ENCODE measurements around the gene CNTD1.

The CNTD1 gene

GRCh38 chr17:42803074-42803883 lies 4.6 kb downstream of the CNTD1 start:
- H3K4me2 ChIP-seq (ENCODE audit: insufficient read depth, low read length) = no peak overlapping the region
- TF ChIP-seq, protein P1, sequence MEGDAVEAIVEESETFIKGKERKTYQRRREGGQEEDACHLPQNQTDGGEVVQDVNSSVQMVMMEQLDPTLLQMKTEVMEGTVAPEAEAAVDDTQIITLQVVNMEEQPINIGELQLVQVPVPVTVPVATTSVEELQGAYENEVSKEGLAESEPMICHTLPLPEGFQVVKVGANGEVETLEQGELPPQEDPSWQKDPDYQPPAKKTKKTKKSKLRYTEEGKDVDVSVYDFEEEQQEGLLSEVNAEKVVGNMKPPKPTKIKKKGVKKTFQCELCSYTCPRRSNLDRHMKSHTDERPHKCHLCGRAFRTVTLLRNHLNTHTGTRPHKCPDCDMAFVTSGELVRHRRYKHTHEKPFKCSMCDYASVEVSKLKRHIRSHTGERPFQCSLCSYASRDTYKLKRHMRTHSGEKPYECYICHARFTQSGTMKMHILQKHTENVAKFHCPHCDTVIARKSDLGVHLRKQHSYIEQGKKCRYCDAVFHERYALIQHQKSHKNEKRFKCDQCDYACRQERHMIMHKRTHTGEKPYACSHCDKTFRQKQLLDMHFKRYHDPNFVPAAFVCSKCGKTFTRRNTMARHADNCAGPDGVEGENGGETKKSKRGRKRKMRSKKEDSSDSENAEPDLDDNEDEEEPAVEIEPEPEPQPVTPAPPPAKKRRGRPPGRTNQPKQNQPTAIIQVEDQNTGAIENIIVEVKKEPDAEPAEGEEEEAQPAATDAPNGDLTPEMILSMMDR (IDR thresholded peaks at IDR 0.05; ENCODE audit: borderline replicate concordance, extremely low read depth, low read length, poor library complexity, severe bottlenecking) = no peak
- no peak for TF ChIP-seq EZH2 (IDR thresholded peaks at IDR 0.05; ENCODE audit: borderline replicate concordance, low read depth, low read length, severe bottlenecking)

GRCh38 chr17:42804918-42805367 lies 6.3 kb downstream of the CNTD1 start:
- H3K36me3 ChIP-seq (ENCODE audit: insufficient read depth, low read length) = peaks cover 5% of the 10 kb centered on the region; the same call in 1 of the 2 replicates
- H3K9me3 ChIP-seq (ENCODE audit: insufficient read depth, low read length, severe bottlenecking) = no peaks in the 10 kb centered on the region
- no peak overlapping the region for H3K27ac ChIP-seq (ENCODE audit: low read length)
- DNase-seq (no peak), ATAC-seq (ENCODE audit: insufficient read depth, low read depth) (no peak)
- H3K27me3 ChIP-seq (ENCODE audit: insufficient read depth, low read length, poor library complexity) = no peaks in the 10 kb centered on the region
- TF ChIP-seq EZH2 (IDR thresholded peaks at IDR 0.05; ENCODE audit: borderline replicate concordance, low read depth, low read length, severe bottlenecking) = no peak
- TF ChIP-seq, protein P1 (IDR thresholded peaks at IDR 0.05; ENCODE audit: borderline replicate concordance, extremely low read depth, low read length, poor library complexity, severe bottlenecking) = no peak
- no peak overlapping the region for H2AFZ ChIP-seq (ENCODE audit: low read depth, low read length)
- no peak overlapping the region for H3K9ac ChIP-seq (ENCODE audit: low read depth, low read length)
- no peaks in the 10 kb centered on the region for H4K20me1 ChIP-seq (ENCODE audit: insufficient read depth, low read length)
- no peak overlapping the region for H3K4me3 ChIP-seq (ENCODE audit: low read depth in 1 of 2, low read length in 2 of 2)
- H3K4me2 ChIP-seq (ENCODE audit: insufficient read depth, low read length) = no peak overlapping the region
- no peaks in the 10 kb centered on the region for H3K4me1 ChIP-seq (ENCODE audit: insufficient read depth, low read length)
- no peaks in the 10 kb centered on the region for H3K79me2 ChIP-seq (ENCODE audit: insufficient read depth, low read length)

More at GRCh38 chr17:42803074-42803883, 4.6 kb downstream of the CNTD1 start:
- Histone ChIP-seq H4K20me1 (ENCODE audit: insufficient read depth, low read length) (no peaks in the 10 kb centered on the region), H3K9me3 (ENCODE audit: insufficient read depth, low read length, severe bottlenecking) (no peaks in the 10 kb centered on the region), H3K4me1 (ENCODE audit: insufficient read depth, low read length) (peaks cover 10% of the 10 kb centered on the region), H3K79me2 (ENCODE audit: insufficient read depth, low read length) (peaks cover 6% of the 10 kb centered on the region), H3K4me3 (ENCODE audit: low read depth in 1 of 2, low read length in 2 of 2) (no peak overlapping the region), H3K27me3 (ENCODE audit: insufficient read depth, low read length, poor library complexity) (no peaks in the 10 kb centered on the region), H3K9ac (ENCODE audit: low read depth, low read length) (no peak overlapping the region), H2AFZ (ENCODE audit: low read depth, low read length) (no peak overlapping the region), H3K36me3 (ENCODE audit: insufficient read depth, low read length) (no peaks in the 10 kb centered on the region), H3K27ac (ENCODE audit: low read length) (no peak overlapping the region)
- ATAC-seq (ENCODE audit: insufficient read depth, low read depth) (no peak), DNase-seq (no peak)

GRCh38 chr17:42806249-42806648 lies 7.6 kb downstream of the CNTD1 start:
- Histone ChIP-seq H3K27ac (ENCODE audit: low read length) (no peak overlapping the region), H3K4me1 (ENCODE audit: insufficient read depth, low read length) (no peaks in the 10 kb centered on the region), H3K9me3 (ENCODE audit: insufficient read depth, low read length, severe bottlenecking) (no peaks in the 10 kb centered on the region), H3K36me3 (ENCODE audit: insufficient read depth, low read length) (peaks cover 12% of the 10 kb centered on the region), H4K20me1 (ENCODE audit: insufficient read depth, low read length) (no peaks in the 10 kb centered on the region), H3K79me2 (ENCODE audit: insufficient read depth, low read length) (no peaks in the 10 kb centered on the region), H3K9ac (ENCODE audit: low read depth, low read length) (no peak overlapping the region), H3K4me2 (ENCODE audit: insufficient read depth, low read length) (no peak overlapping the region), H2AFZ (ENCODE audit: low read depth, low read length) (no peak overlapping the region), H3K4me3 (ENCODE audit: low read depth in 1 of 2, low read length in 2 of 2) (no peak overlapping the region), H3K27me3 (ENCODE audit: insufficient read depth, low read length, poor library complexity) (no peaks in the 10 kb centered on the region)
- DNase-seq (no peak), ATAC-seq (ENCODE audit: insufficient read depth, low read depth) (no peak)
- TF ChIP-seq, protein P1 (IDR thresholded peaks at IDR 0.05; ENCODE audit: borderline replicate concordance, extremely low read depth, low read length, poor library complexity, severe bottlenecking) = no peak
- no peak for TF ChIP-seq EZH2 (IDR thresholded peaks at IDR 0.05; ENCODE audit: borderline replicate concordance, low read depth, low read length, severe bottlenecking)
